Measurements from ENCODE around the gene RRP1. TPM values are rescaled to one million over a fixed set of nuclear protein-coding genes. Genes with fewer than 3 reads are reported as not detected.
"Not testable (repeated sequence)": the region's sequence is repeated elsewhere in the genome, so short reads cannot be mapped to it uniquely, and the experiment has no call there.

RRP1 gene
- polyA plus RNA-seq, 2 of the 4 experiments (the other 2 are of a cell fraction), result 15.4 to 29.5 TPM

GRCh38 chr21:43820466-43820865, 31.1 kb downstream of the RRP1 start:
- WGBS (ENCODE audit: missing lambda C conversion rate), result 73% methylated on average over 11 of the region's 11 CpGs
- DNase-seq (ENCODE audit: low read depth in 1 of 2, low spot score in 1 of 2) (no peak), ATAC-seq (no peak), FAIRE-seq (no peak)
- CTCF ChIA-PET, result interaction anchor here (1.0 to 2.1 kb wide), 2 partner anchors 9 to 155 kb away, joined by 3 to 6 read pairs; no protein-coding TSS in a partner anchor
- POLR2A ChIA-PET, result no interaction called here
- Histone ChIP-seq H3K4me1 (peaks cover 5% of the 10 kb centered on the region; the same call in 1 of the 3 replicates), H3K9me3 (no peaks in the 10 kb centered on the region), H3K4me3 (no peak overlapping the region), H3K4me2 (no peak overlapping the region), H3K27ac (no peak overlapping the region)
- TF ChIP-seq CBX2 (IDR thresholded peaks at IDR 0.05; ENCODE audit: borderline replicate concordance, low read depth), result no peak
- no peak for TF ChIP-seq MAFK (IDR thresholded peaks at IDR 0.05; ENCODE audit: partially characterized antibody)
- TF ChIP-seq KDM1A (IDR thresholded peaks at IDR 0.05; ENCODE audit: low read depth), result no peak
- no peak for TF ChIP-seq HOXB13 (CRISPR knock-in tag; IDR thresholded peaks at IDR 0.05; ENCODE audit: low read depth)
- TF ChIP-seq, protein P1, sequence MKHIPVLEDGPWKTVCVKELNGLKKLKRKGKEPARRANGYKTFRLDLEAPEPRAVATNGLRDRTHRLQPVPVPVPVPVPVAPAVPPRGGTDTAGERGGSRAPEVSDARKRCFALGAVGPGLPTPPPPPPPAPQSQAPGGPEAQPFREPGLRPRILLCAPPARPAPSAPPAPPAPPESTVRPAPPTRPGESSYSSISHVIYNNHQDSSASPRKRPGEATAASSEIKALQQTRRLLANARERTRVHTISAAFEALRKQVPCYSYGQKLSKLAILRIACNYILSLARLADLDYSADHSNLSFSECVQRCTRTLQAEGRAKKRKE (CRISPR knock-in tag; IDR thresholded peaks at IDR 0.05; ENCODE audit: low read depth), result no peak
- no peak for TF ChIP-seq KDM5A (IDR thresholded peaks at IDR 0.05)
- TF ChIP-seq EHMT2 (IDR thresholded peaks at IDR 0.05; ENCODE audit: low read depth), result no peak
- TF ChIP-seq, protein P2, sequence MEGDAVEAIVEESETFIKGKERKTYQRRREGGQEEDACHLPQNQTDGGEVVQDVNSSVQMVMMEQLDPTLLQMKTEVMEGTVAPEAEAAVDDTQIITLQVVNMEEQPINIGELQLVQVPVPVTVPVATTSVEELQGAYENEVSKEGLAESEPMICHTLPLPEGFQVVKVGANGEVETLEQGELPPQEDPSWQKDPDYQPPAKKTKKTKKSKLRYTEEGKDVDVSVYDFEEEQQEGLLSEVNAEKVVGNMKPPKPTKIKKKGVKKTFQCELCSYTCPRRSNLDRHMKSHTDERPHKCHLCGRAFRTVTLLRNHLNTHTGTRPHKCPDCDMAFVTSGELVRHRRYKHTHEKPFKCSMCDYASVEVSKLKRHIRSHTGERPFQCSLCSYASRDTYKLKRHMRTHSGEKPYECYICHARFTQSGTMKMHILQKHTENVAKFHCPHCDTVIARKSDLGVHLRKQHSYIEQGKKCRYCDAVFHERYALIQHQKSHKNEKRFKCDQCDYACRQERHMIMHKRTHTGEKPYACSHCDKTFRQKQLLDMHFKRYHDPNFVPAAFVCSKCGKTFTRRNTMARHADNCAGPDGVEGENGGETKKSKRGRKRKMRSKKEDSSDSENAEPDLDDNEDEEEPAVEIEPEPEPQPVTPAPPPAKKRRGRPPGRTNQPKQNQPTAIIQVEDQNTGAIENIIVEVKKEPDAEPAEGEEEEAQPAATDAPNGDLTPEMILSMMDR (IDR thresholded peaks at IDR 0.05), result no peak
- no peak for TF ChIP-seq CHD2 (IDR thresholded peaks at IDR 0.05; ENCODE audit: low read length, partially characterized antibody)
- no peak for TF ChIP-seq RNF2 (IDR thresholded peaks at IDR 0.05; ENCODE audit: borderline replicate concordance, low read depth)
- no peak for TF ChIP-seq FOXS1 (CRISPR knock-in tag; IDR thresholded peaks at IDR 0.05)
- TF ChIP-seq ZNF302 (CRISPR knock-in tag; IDR thresholded peaks at IDR 0.05), result no peak
- TF ChIP-seq, protein P3, sequence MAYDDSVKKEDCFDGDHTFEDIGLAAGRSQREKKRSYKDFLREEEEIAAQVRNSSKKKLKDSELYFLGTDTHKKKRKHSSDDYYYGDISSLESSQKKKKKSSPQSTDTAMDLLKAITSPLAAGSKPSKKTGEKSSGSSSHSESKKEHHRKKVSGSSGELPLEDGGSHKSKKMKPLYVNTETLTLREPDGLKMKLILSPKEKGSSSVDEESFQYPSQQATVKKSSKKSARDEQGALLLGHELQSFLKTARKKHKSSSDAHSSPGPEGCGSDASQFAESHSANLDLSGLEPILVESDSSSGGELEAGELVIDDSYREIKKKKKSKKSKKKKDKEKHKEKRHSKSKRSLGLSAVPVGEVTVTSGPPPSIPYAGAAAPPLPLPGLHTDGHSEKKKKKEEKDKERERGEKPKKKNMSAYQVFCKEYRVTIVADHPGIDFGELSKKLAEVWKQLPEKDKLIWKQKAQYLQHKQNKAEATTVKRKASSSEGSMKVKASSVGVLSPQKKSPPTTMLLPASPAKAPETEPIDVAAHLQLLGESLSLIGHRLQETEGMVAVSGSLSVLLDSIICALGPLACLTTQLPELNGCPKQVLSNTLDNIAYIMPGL (CRISPR knock-in tag; IDR thresholded peaks at IDR 0.05; ENCODE audit: borderline replicate concordance), result no peak
- no peak for TF ChIP-seq ZSCAN20 (CRISPR knock-in tag; IDR thresholded peaks at IDR 0.05)

GRCh38 chr21:43822166-43822565, 32.8 kb downstream of the RRP1 start:
- H3K9me3 ChIP-seq; FAIRE-seq; H3K4me2 ChIP-seq; ATAC-seq; H3K4me1 ChIP-seq; DNase-seq (ENCODE audit: low read depth in 1 of 2, low spot score in 1 of 2); H3K27ac ChIP-seq; CTCF ChIA-PET; H3K4me3 ChIP-seq; POLR2A ChIA-PET: not testable (repeated sequence)
- WGBS (ENCODE audit: missing lambda C conversion rate), result 74% methylated on average over 4 of the region's 25 CpGs

DNA sequence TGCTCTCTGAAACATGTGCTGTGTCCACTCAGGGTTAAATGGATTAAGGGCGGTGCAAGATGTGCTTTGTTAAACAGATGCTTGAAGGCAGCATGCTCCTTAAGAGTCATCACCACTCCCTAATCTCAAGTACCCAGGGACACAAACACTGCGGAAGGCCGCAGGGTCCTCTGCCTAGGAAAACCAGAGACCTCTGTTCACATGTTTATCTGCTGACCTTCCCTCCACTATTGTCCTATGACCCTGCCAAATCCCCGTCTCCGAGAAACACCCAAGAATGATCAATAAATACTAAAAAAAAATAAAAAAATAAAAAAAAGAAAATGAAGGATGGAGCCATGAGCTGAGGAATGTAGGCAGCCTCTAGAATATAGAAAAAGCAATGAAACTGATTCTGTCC, 33.4 kb downstream of the RRP1 start:
- H3K27ac ChIP-seq; DNase-seq (ENCODE audit: low read depth in 1 of 2, low spot score in 1 of 2); CTCF ChIA-PET; ATAC-seq; H3K4me3 ChIP-seq; FAIRE-seq; H3K9me3 ChIP-seq; POLR2A ChIA-PET; H3K4me1 ChIP-seq; H3K4me2 ChIP-seq: not testable (repeated sequence)
- WGBS (ENCODE audit: missing lambda C conversion rate), result 88% methylated on average over 2 of the region's 5 CpGs
